Right lobe of liver (tissue), 4 donors: ENCODE measurements around the gene SEC14L1.

Experiments used
- CTCF ChIP-seq, 4 donors: fragments of 200-600 bp in 3 of 4; fragments of 450-650 bp in 1 of 4; IDR thresholded peaks; one replicate each; pipeline versions ENCODE4 v1.5.1 to v1.8.0; 2016 to 2022; ENCODE audit warnings: antibody characterized with exemption in 4 of 4, mild to moderate bottlenecking in 2 of 4
- POLR2A ChIP-seq: fragments of 450-650 bp; IDR thresholded peaks from one replicate; pipeline ENCODE4 v1.6.1; 2017; ENCODE audit warnings: antibody characterized with exemption, mild to moderate bottlenecking
- donor health status: DM: no; HTN: no; CAD: no.
- donor health status: DM: no; HTN: no; CAD: no.
- donor health status: DM: no; HTN: yes; CAD: no.

DNA sequence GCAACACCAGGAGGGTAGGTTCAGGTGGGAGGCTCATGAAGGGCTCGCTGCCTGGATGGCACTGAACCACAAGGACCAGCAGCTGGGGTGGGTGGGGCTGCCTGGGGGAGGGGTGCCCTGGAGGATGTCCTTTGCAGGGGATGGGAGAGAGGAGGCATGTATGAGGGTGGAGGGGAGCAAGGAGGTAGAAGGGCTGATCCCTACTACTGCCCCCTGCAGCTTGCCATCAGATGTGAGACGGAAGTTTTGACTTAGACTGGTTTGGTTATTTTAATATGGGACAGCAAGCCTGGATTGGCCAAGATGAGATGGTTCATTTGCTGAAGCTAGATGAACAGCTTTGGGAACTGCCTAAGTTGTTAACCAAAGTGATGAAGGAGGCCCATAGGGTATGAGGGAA, 115.9 kb downstream of the SEC14L1 start:
- TF ChIP-seq CTCF (IDR thresholded peaks at IDR 0.05): no peak
- TF ChIP-seq POLR2A: no peak
